ENCODE results near the gene C4orf54. TPM values are rescaled to one million over a fixed set of nuclear protein-coding genes. Genes with fewer than 3 reads are reported as not detected.

The C4orf54 gene
- total RNA-seq, 4 donors from 2014 or later = 0.21 TPM; not detected in 3

GRCh38 chr4:99690472-99690871 is 32.8 kb upstream of the C4orf54 start:
- H3K4me1 ChIP-seq = no peaks in the 10 kb centered on the region
- no peaks in the 10 kb centered on the region for H3K27me3 ChIP-seq
- no peak overlapping the region for H3K27ac ChIP-seq
- TF ChIP-seq POLR2A (IDR thresholded peaks at IDR 0.05) (no peak), CTCF (IDR thresholded peaks at IDR 0.05) (no peak)
- peaks cover 0 to 9% of the 10 kb centered on the region in 2 donors for H3K9me3 ChIP-seq
- intact Hi-C loops (cut with DNase I; ENCODE audit: low total_unique reads) = no loop called here
- no peaks in the 10 kb centered on the region for H3K36me3 ChIP-seq
- no peak overlapping the region for H3K4me3 ChIP-seq
- no peak for DNase-seq

- DNase-seq = no peak
- Histone ChIP-seq H3K4me3 (no peak overlapping the region), H3K4me1 (no peaks in the 10 kb centered on the region), H3K9me3 (peaks cover 0 to 9% of the 10 kb centered on the region in 2 donors), H3K27ac (no peak overlapping the region), H3K27me3 (no peaks in the 10 kb centered on the region), H3K36me3 (no peaks in the 10 kb centered on the region)
- TF ChIP-seq CTCF (IDR thresholded peaks at IDR 0.05) = no peak
- TF ChIP-seq POLR2A (IDR thresholded peaks at IDR 0.05) = no peak
- intact Hi-C loops (cut with DNase I; ENCODE audit: low total_unique reads) = no loop called here
These were observed 29.5 kb upstream of the C4orf54 start for GRCh38 chr4:99687120-99687519.

GRCh38 chr4:99685234-99685633 is 27.6 kb upstream of the C4orf54 start:
- no peaks in the 10 kb centered on the region for H3K4me1 ChIP-seq
- no peak for DNase-seq
- H3K9me3 ChIP-seq = no peaks in the 10 kb centered on the region
- no peaks in the 10 kb centered on the region for H3K27me3 ChIP-seq
- no peaks in the 10 kb centered on the region for H3K36me3 ChIP-seq
- intact Hi-C loops (cut with DNase I; ENCODE audit: low total_unique reads) = no loop called here
- H3K4me3 ChIP-seq = no peak overlapping the region
- TF ChIP-seq CTCF (IDR thresholded peaks at IDR 0.05) = no peak
- TF ChIP-seq POLR2A (IDR thresholded peaks at IDR 0.05) = no peak
- no peak overlapping the region for H3K27ac ChIP-seq

DNA sequence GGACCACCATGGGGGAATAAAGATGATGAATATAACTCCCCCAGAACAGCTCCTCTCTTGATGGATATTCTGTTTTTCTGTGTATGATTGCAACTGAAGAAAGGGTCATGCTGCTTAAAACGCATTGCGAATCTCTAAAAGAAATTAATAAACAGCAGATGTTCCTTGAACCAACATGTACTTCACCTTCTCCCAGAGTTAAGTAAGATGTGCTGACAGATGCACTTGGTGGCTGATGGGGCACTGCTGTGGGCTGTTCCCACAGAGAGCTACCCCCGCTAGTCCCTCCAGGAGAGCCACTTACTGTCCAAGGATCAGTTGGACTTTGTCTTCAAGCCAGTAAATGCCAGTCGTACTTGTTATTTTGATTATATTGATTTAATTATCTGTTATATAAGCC is 26.3 kb upstream of the C4orf54 start:
- no peak overlapping the region for H3K4me3 ChIP-seq
- H3K36me3 ChIP-seq = no peaks in the 10 kb centered on the region
- no peak for DNase-seq
- no peaks in the 10 kb centered on the region for H3K27me3 ChIP-seq
- H3K4me1 ChIP-seq = no peaks in the 10 kb centered on the region
- TF ChIP-seq CTCF (IDR thresholded peaks at IDR 0.05) (no peak), POLR2A (IDR thresholded peaks at IDR 0.05) (no peak)
- H3K9me3 ChIP-seq = no peaks in the 10 kb centered on the region
- intact Hi-C loops (cut with DNase I; ENCODE audit: low total_unique reads) = no loop called here
- no peak overlapping the region for H3K27ac ChIP-seq

DNA sequence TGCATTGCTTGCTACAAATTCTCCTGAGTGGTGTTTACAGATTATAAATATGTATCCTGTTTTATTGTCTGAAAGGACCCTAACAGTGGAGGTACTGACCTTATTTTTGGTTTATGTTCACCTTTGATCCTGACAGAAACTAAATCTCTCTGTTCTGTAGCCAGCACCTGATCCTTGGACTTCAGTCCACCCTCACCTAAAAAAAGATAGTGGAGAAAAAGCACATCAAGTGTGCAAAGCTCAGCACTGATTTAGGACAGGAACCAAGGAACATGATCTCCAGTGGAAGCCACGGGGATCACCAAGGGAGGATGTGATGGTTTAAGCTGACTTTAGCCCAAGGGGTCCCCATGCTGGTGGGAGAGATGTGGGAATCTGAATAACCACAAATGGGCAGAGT is 22.3 kb upstream of the C4orf54 start:
- no peak overlapping the region for H3K27ac ChIP-seq
- intact Hi-C loops (cut with DNase I; ENCODE audit: low total_unique reads) = no loop called here
- H3K36me3 ChIP-seq = no peaks in the 10 kb centered on the region
- TF ChIP-seq CTCF (IDR thresholded peaks at IDR 0.05) (no peak), POLR2A (IDR thresholded peaks at IDR 0.05) (no peak)
- no peak overlapping the region for H3K4me3 ChIP-seq
- no peak for DNase-seq
- no peaks in the 10 kb centered on the region for H3K4me1 ChIP-seq
- no peaks in the 10 kb centered on the region for H3K9me3 ChIP-seq
- H3K27me3 ChIP-seq = no peaks in the 10 kb centered on the region

Data from uterus (tissue), 4 donors.